SK-N-SH (cell line): ENCODE measurements around the gene GXYLT2. TPM values are rescaled to one million over a fixed set of nuclear protein-coding genes. Genes with fewer than 3 reads are reported as not detected.

ENCODE experiments used
- CTCF ChIA-PET: fragments of 300-600, 350-600 bp; formaldehyde crosslinking; extraction: SDS; loops from one replicate; lab custom pipeline; 2021; lab: Yijun Ruan, JAX
- POLR2A ChIA-PET: fragments of 350-600 bp; sonication (Branson Sonifier 250); formaldehyde crosslinking; extraction: SDS; loops from one replicate; lab custom pipeline; 2020; ENCODE audit warnings: antibody characterized with exemption, inconsistent platforms; lab: Yijun Ruan, JAX
- DNase-seq: peaks from one replicate; pipeline ENCODE4 v3.0.0; 2012
- H2AFZ ChIP-seq: fragments of 200-600 bp; sonication (generic); 2 replicates; pipeline ENCODE4 v1.8.1; 2016; ENCODE audit warnings: antibody characterized with exemption, mild to moderate bottlenecking, low read depth
- H3F3A ChIP-seq: fragments of 200-600 bp; sonication (generic); replicated peaks from 2 replicates; pipeline ENCODE3; 2016; ENCODE audit warnings: antibody characterized with exemption, mild to moderate bottlenecking; ENCODE audit not compliant: insufficient read depth
- H3K27ac ChIP-seq, 2 experiments: fragments of 200-500 bp in 1 of 2; fragments of 200-600 bp in 1 of 2; sonication (Bioruptor generic) in 1 of 2; sonication (generic), shearing (Covaris generic) in 1 of 2; 2 replicates each; pipeline versions ENCODE4 v1.5.1 to v1.6.1; 2014 to 2016; ENCODE audit warnings: low read depth in 2 of 2, inconsistent platforms in 1 of 2, low read length in 1 of 2, mild to moderate bottlenecking in 1 of 2, mixed read lengths in 1 of 2
- H3K27me3 ChIP-seq: fragments of 200-600 bp; sonication (generic), shearing (Covaris generic); 2 replicates; pipeline ENCODE4 v1.6.1; 2016; ENCODE audit warnings: mixed run types; ENCODE audit not compliant: insufficient read depth
- H3K36me3 ChIP-seq, 2 experiments: fragments of 200-500 bp in 1 of 2; fragments of 200-600 bp in 1 of 2; sonication (Bioruptor generic) in 1 of 2; sonication (generic) in 1 of 2; replicated peaks in 1 of 2; 2 replicates each; pipeline versions ENCODE3 to v1.5.1; 2014 to 2016; ENCODE audit warnings: low read length in 1 of 2, mild to moderate bottlenecking in 1 of 2; ENCODE audit not compliant: insufficient read depth in 2 of 2, control insufficient read depth in 1 of 2
- H3K4me1 ChIP-seq, 2 experiments: fragments of 200-500 bp in 1 of 2; fragments of 200-600 bp in 1 of 2; sonication (Bioruptor generic) in 1 of 2; sonication (generic), shearing (Covaris generic) in 1 of 2; 2 replicates each; pipeline versions ENCODE4 v1.5.1 to v1.6.1; 2014 to 2016; ENCODE audit warnings: low read depth in 1 of 2, low read length in 1 of 2, mixed run types in 1 of 2; ENCODE audit not compliant: insufficient read depth in 2 of 2, control insufficient read depth in 1 of 2
- H3K4me2 ChIP-seq: fragments of 200-600 bp; sonication (generic), shearing (Covaris generic); 2 replicates; pipeline ENCODE4 v1.6.1; 2017; ENCODE audit warnings: mixed run types
- H3K4me3 ChIP-seq, 2 experiments: fragments of 200-500 bp in 1 of 2; fragments of 200-600 bp in 1 of 2; sonication (Bioruptor generic) in 1 of 2; sonication (generic), shearing (Covaris generic) in 1 of 2; 2 replicates each; pipeline versions ENCODE4 v1.5.1 to v1.8.1; 2014 to 2016; ENCODE audit warnings: low read depth in 2 of 2, inconsistent platforms in 1 of 2, low read length in 1 of 2, mild to moderate bottlenecking in 1 of 2, mixed read lengths in 1 of 2, moderate library complexity in 1 of 2
- H3K79me2 ChIP-seq: fragments of 200-600 bp; sonication (generic); 2 replicates; pipeline ENCODE4 v1.8.1; 2017; ENCODE audit warnings: mild to moderate bottlenecking; ENCODE audit not compliant: insufficient read depth
- H3K9ac ChIP-seq: fragments of 200-600 bp; sonication (generic); 2 replicates; pipeline ENCODE4 v1.6.1; 2017; ENCODE audit warnings: mixed run types
- H3K9me2 ChIP-seq: fragments of 200-600 bp; sonication (generic); 2 replicates; pipeline ENCODE4 v1.6.1; 2017; ENCODE audit warnings: mixed run types
- H3K9me3 ChIP-seq: fragments of 200-600 bp; sonication (generic); 2 replicates; pipeline ENCODE4 v1.6.1; 2017; ENCODE audit warnings: mixed run types, mild to moderate bottlenecking, moderate library complexity
- H4K20me1 ChIP-seq: fragments of 200-600 bp; sonication (generic); 2 replicates; pipeline ENCODE4 v1.6.1; 2017; ENCODE audit warnings: mild to moderate bottlenecking, mixed run types; ENCODE audit not compliant: insufficient read depth
- FOSL2 ChIP-seq: IDR thresholded peaks from 2 replicates; pipeline ENCODE4 v1.4.0; 2012; ENCODE audit warnings: low read depth, mild to moderate bottlenecking, moderate library complexity, borderline replicate concordance
- FOXJ3 ChIP-seq: sonication (generic); formaldehyde crosslinking; IDR thresholded peaks from 2 replicates; pipeline ENCODE4 v1.5.1; 2020; ENCODE audit warnings: mild to moderate bottlenecking, missing genetic modification reagents
- JUND ChIP-seq: IDR thresholded peaks from 2 replicates; pipeline ENCODE4 v1.4.0; 2012
- MXI1 ChIP-seq: IDR thresholded peaks from 2 replicates; pipeline ENCODE4 v1.6.1; 2012; ENCODE audit warnings: mild to moderate bottlenecking, low read depth, low read length, improper control_type of control experiment
- POLR2AphosphoS5 ChIP-seq: IDR thresholded peaks from 2 replicates; pipeline ENCODE4 v1.6.1; 2012; ENCODE audit warnings: low read depth, low read length
- RFX5 ChIP-seq: IDR thresholded peaks from 2 replicates; pipeline ENCODE4 v1.6.1; 2012; ENCODE audit warnings: mild to moderate bottlenecking, improper control_type of control experiment, low read length
- RXRA ChIP-seq: IDR thresholded peaks from 2 replicates; pipeline ENCODE4 v1.4.0; 2012; ENCODE audit warnings: low read depth, mild to moderate bottlenecking, borderline replicate concordance
- TAF1 ChIP-seq: IDR thresholded peaks from 2 replicates; pipeline ENCODE4 v1.6.1; 2012; ENCODE audit warnings: low read depth, mild to moderate bottlenecking, low read length, moderate library complexity, borderline replicate concordance
- TCF12 ChIP-seq: IDR thresholded peaks from 2 replicates; pipeline ENCODE4 v1.4.0; 2012
- TEAD4 ChIP-seq: IDR thresholded peaks from 2 replicates; pipeline ENCODE4 v1.4.0; 2012; ENCODE audit warnings: mild to moderate bottlenecking, borderline replicate concordance; ENCODE audit not compliant: insufficient read depth
- WGBS: methylation state at CpG from one replicate; pipeline ENCODE4 v1.1.6; 2017; ENCODE audit warnings: low lambda C conversion rate; 5-methylcytosine and 5-hydroxymethylcytosine counted together
- polyA plus RNA-seq, 3 experiments: library from polyadenylated mRNA; depleted of rRNA; stranded (reverse); fragments of >200 nt; gene quantifications; 2 replicates each; pipeline ENCODE4 v1.2.3, GENCODE V29; 2012
- TF ChIP-seq, protein P1 (sequence below): fragments of 150-350 bp; IDR thresholded peaks from 2 replicates; pipeline ENCODE4 v1.6.1; 2017; ENCODE audit warnings: antibody characterized with exemption, low read length, low read depth, borderline replicate concordance
- TF ChIP-seq, protein P2 (sequence below): fragments of 200-600 bp; sonication (generic); IDR thresholded peaks from 2 replicates; pipeline ENCODE4 v1.6.1; 2017; ENCODE audit warnings: antibody characterized with exemption, mild to moderate bottlenecking, moderate library complexity
- TF ChIP-seq, protein P3 (sequence below): fragments of 150-350 bp; IDR thresholded peaks from 2 replicates; pipeline ENCODE4 v1.6.1; 2016; ENCODE audit warnings: mild to moderate bottlenecking, low read depth, low read length
- TF ChIP-seq, protein P4 (sequence below): IDR thresholded peaks from 2 replicates; pipeline ENCODE4 v1.6.1; 2012; ENCODE audit warnings: mild to moderate bottlenecking, low read depth, low read length, moderate library complexity

Gene GXYLT2
- polyA plus RNA-seq, 1 of the 3 experiments (the other 2 are of a cell fraction) = 9.1 TPM

DNA sequence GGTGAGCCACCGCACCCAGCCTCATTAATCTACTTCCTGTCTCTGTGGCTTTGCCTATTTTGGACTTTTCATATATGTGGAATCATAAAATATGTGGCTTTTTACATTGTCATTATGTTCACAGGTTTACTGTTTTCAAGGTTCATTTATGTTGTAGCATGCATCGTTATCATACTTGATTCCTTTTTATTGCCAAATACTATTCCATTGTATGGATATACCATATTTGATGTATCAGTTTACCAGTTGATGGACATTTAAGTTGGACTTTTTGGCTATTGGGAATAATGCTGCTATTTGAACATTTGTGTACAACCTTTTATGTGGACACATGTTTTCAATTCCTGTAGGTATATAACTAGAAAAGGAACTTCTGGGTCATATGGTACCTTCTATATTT is 14.0 kb downstream of the GXYLT2 start:
- Histone ChIP-seq H2AFZ (no peak overlapping the region), H3K9me3 (no peaks in the 10 kb centered on the region), H3F3A (peaks cover 10% of the 10 kb centered on the region), H3K9me2 (no peaks in the 10 kb centered on the region), H3K27me3 (no peaks in the 10 kb centered on the region), H3K9ac (no peak overlapping the region), H3K27ac (no peak overlapping the region), H4K20me1 (no peaks in the 10 kb centered on the region), H3K4me3 (no peak overlapping the region), H3K4me1 (peaks cover 4 to 10% of the 10 kb centered on the region in 2 experiments; a peak in 2 of 4 replicates), H3K79me2 (no peaks in the 10 kb centered on the region), H3K4me2 (no peak overlapping the region), H3K36me3 (no peaks in the 10 kb centered on the region)
- ChIA-PET POLR2A (no interaction called here), CTCF (interaction anchor here (1.0 kb wide), 1 partner anchor 155 kb away, joined by 3 read pairs; no protein-coding TSS in a partner anchor)
- TF ChIP-seq, protein P1, sequence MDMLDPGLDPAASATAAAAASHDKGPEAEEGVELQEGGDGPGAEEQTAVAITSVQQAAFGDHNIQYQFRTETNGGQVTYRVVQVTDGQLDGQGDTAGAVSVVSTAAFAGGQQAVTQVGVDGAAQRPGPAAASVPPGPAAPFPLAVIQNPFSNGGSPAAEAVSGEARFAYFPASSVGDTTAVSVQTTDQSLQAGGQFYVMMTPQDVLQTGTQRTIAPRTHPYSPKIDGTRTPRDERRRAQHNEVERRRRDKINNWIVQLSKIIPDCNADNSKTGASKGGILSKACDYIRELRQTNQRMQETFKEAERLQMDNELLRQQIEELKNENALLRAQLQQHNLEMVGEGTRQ = no peak
- TF ChIP-seq, protein P2, sequence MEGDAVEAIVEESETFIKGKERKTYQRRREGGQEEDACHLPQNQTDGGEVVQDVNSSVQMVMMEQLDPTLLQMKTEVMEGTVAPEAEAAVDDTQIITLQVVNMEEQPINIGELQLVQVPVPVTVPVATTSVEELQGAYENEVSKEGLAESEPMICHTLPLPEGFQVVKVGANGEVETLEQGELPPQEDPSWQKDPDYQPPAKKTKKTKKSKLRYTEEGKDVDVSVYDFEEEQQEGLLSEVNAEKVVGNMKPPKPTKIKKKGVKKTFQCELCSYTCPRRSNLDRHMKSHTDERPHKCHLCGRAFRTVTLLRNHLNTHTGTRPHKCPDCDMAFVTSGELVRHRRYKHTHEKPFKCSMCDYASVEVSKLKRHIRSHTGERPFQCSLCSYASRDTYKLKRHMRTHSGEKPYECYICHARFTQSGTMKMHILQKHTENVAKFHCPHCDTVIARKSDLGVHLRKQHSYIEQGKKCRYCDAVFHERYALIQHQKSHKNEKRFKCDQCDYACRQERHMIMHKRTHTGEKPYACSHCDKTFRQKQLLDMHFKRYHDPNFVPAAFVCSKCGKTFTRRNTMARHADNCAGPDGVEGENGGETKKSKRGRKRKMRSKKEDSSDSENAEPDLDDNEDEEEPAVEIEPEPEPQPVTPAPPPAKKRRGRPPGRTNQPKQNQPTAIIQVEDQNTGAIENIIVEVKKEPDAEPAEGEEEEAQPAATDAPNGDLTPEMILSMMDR = no peak
- no peak for TF ChIP-seq TAF1
- TF ChIP-seq POLR2AphosphoS5 = no peak
- TF ChIP-seq, protein P3, sequence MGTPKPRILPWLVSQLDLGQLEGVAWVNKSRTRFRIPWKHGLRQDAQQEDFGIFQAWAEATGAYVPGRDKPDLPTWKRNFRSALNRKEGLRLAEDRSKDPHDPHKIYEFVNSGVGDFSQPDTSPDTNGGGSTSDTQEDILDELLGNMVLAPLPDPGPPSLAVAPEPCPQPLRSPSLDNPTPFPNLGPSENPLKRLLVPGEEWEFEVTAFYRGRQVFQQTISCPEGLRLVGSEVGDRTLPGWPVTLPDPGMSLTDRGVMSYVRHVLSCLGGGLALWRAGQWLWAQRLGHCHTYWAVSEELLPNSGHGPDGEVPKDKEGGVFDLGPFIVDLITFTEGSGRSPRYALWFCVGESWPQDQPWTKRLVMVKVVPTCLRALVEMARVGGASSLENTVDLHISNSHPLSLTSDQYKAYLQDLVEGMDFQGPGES = no peak
- no peak for TF ChIP-seq MXI1
- TF ChIP-seq RXRA = no peak
- TF ChIP-seq RFX5 = no peak
- DNase-seq = no peak
- WGBS = 90% methylated on average over 2 of the region's 2 CpGs

DNA sequence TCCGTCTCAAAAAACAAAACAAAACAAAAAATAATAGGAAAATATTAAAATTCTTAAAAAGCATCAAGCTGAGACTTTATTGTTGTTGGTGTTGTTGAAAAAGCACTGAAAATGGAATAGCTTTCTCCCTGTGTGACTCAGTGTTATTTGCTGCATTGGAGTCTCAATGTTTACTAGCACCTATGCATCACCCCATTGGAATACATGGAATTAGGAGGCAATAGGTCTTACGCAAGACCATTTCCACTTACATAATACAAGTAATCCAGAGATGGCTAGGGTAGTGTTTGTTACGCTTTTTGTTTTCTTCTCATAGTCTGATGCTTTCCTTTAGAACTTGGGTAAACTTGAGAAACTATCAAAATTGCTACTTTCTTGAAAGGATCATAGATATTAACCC is 15.2 kb downstream of the GXYLT2 start:
- H3K4me2 ChIP-seq = no peak overlapping the region
- H3K9ac ChIP-seq = no peak overlapping the region
- TF ChIP-seq FOXJ3 (no peak), JUND (peak; percentile 66), FOSL2 (peak; percentile 61; the same call in 1 of the 2 replicates), TCF12 (peak; percentile 45; the same call in 1 of the 2 replicates), TEAD4 (peak; percentile 32; the same call in 1 of the 2 replicates)
- TF ChIP-seq, protein P4, sequence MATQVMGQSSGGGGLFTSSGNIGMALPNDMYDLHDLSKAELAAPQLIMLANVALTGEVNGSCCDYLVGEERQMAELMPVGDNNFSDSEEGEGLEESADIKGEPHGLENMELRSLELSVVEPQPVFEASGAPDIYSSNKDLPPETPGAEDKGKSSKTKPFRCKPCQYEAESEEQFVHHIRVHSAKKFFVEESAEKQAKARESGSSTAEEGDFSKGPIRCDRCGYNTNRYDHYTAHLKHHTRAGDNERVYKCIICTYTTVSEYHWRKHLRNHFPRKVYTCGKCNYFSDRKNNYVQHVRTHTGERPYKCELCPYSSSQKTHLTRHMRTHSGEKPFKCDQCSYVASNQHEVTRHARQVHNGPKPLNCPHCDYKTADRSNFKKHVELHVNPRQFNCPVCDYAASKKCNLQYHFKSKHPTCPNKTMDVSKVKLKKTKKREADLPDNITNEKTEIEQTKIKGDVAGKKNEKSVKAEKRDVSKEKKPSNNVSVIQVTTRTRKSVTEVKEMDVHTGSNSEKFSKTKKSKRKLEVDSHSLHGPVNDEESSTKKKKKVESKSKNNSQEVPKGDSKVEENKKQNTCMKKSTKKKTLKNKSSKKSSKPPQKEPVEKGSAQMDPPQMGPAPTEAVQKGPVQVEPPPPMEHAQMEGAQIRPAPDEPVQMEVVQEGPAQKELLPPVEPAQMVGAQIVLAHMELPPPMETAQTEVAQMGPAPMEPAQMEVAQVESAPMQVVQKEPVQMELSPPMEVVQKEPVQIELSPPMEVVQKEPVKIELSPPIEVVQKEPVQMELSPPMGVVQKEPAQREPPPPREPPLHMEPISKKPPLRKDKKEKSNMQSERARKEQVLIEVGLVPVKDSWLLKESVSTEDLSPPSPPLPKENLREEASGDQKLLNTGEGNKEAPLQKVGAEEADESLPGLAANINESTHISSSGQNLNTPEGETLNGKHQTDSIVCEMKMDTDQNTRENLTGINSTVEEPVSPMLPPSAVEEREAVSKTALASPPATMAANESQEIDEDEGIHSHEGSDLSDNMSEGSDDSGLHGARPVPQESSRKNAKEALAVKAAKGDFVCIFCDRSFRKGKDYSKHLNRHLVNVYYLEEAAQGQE = no peak
- TF ChIP-seq, all 33 proteins: peak for 4
- Histone ChIP-seq H4K20me1 (peaks cover 9% of the 10 kb centered on the region), H3K9me3 (no peaks in the 10 kb centered on the region), H3K27me3 (no peaks in the 10 kb centered on the region), H3K9me2 (no peaks in the 10 kb centered on the region), H3F3A (peaks cover 20% of the 10 kb centered on the region), H3K79me2 (no peaks in the 10 kb centered on the region), H3K36me3 (no peaks in the 10 kb centered on the region), H3K4me3 (no peak overlapping the region), H3K27ac (no peak overlapping the region), H2AFZ (no peak overlapping the region), H3K4me1 (peaks cover 9 to 13% of the 10 kb centered on the region in 2 experiments)
- CTCF ChIA-PET = interaction anchor here (1.0 kb wide), 1 partner anchor 36 kb away, joined by 5 read pairs; no protein-coding TSS in a partner anchor
- 71% methylated on average over 3 of the region's 3 CpGs for WGBS
- POLR2A ChIA-PET = no interaction called here
- no peak for DNase-seq
